ENCODE measurements around the gene GPR162. TPM values are rescaled to one million over a fixed set of nuclear protein-coding genes. Genes with fewer than 3 reads are reported as not detected.
A peak's percentile ranks its signal among the peaks of the same experiment; 100 is the strongest.

The GPR162 gene
- total and polyA plus RNA-seq, 3 experiments from 2014 or later = 0.11 TPM; not detected in 2

- H3K27me3 Mint-ChIP-seq = peaks cover 0 to 3% of the 10 kb centered on the region in 2 donors
- no peak overlapping the region for H3K4me3 ChIP-seq (ENCODE audit: low read length)
- peaks cover 69% of the 10 kb centered on the region for H3K4me1 ChIP-seq (ENCODE audit: insufficient read depth, low read length)
- H3K36me3 ChIP-seq (ENCODE audit: insufficient read depth, low read length) = no peaks in the 10 kb centered on the region
- H3K4me1 Mint-ChIP-seq = peaks cover 15 to 24% (median 23%) of the 10 kb centered on the region in 3 donors
- POLR2A ChIA-PET = no interaction called here
- H3K27me3 ChIP-seq (ENCODE audit: insufficient read depth, low read length, poor library complexity, severe bottlenecking) = no peaks in the 10 kb centered on the region
- H3K4me3 Mint-ChIP-seq = no peak overlapping the region
- peaks cover 0 to 8% (median 0%) of the 10 kb centered on the region in 3 donors for H3K36me3 Mint-ChIP-seq
- CTCF ChIA-PET = interaction anchor here (0.8 to 6.3 kb wide), 3 partner anchors 10 to 28 kb away, joined by 3 to 47 read pairs (median 4); partner anchors contain the start of gene MLF2
- H3K9me3 Mint-ChIP-seq = no peaks in the 10 kb centered on the region
- H3K27ac ChIP-seq (ENCODE audit: low read depth, low read length) = no peak overlapping the region
- H3K9me3 ChIP-seq (ENCODE audit: low read length) = no peaks in the 10 kb centered on the region
- H3K27ac Mint-ChIP-seq = no peak overlapping the region
- no peak for DNase-seq
Observed at GRCh38 chr12:6782119-6782518, 39.5 kb upstream of the GPR162 start.

GRCh38 chr12:6782850-6783566, 38.6 kb upstream of the GPR162 start:
- peaks cover 15 to 24% (median 21%) of the 10 kb centered on the region in 3 donors for H3K4me1 Mint-ChIP-seq
- Histone ChIP-seq H3K36me3 (ENCODE audit: insufficient read depth, low read length) (no peaks in the 10 kb centered on the region), H3K27ac (ENCODE audit: low read depth, low read length) (no peak overlapping the region), H3K27me3 (ENCODE audit: insufficient read depth, low read length, poor library complexity, severe bottlenecking) (no peaks in the 10 kb centered on the region), H3K9me3 (ENCODE audit: low read length) (no peaks in the 10 kb centered on the region), H3K4me3 (ENCODE audit: low read length) (no peak overlapping the region), H3K4me1 (ENCODE audit: insufficient read depth, low read length) (peaks cover 71% of the 10 kb centered on the region)
- DNase-seq = no peak
- H3K4me3 Mint-ChIP-seq = peak overlapping the region in 1 of 7 donors; percentile 82
- ChIA-PET POLR2A (no interaction called here), CTCF (interaction anchor here (0.7 to 6.3 kb wide), 3 partner anchors 16 to 55 kb away, joined by 3 to 47 read pairs (median 3); partner anchors contain the start of gene MLF2)
- peaks cover 0 to 3% of the 10 kb centered on the region in 2 donors for H3K27me3 Mint-ChIP-seq
- peak overlapping the region in 4 of 8 donors; percentile 7 to 50 (median 26) for H3K27ac Mint-ChIP-seq
- peaks cover 0 to 3% (median 0%) of the 10 kb centered on the region in 3 donors for H3K36me3 Mint-ChIP-seq
- no peaks in the 10 kb centered on the region for H3K9me3 Mint-ChIP-seq

DNA sequence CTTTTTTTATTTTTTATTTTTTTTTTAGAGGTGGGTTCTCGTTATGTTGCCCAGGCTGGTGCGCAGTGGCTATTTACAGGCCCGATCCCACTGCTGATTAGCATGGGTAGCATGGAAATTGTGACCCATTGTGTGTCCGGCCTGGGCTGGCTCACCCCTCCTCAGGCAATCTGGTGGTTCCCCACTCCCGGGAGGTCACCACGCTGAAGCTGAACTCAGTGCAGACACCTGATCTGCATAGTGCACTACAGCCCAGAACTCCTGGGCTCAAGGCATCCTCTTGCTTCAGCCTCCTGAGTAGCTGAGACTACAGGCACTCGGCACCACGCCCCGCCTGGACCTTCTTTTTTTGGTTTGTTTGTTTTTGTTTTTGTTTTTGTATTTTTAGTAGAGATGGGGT, 37.8 kb upstream of the GPR162 start:
- Mint-ChIP-seq H3K27ac (peak overlapping the region in 1 of 8 donors; percentile 33), H3K4me1 (peaks cover 10 to 16% (median 13%) of the 10 kb centered on the region in 3 donors), H3K27me3 (peaks cover 0 to 3% of the 10 kb centered on the region in 2 donors), H3K36me3 (peaks cover 0 to under 1% (median 0%) of the 10 kb centered on the region in 3 donors), H3K4me3 (no peak overlapping the region), H3K9me3 (no peaks in the 10 kb centered on the region)
- no peak overlapping the region for H3K27ac ChIP-seq (ENCODE audit: low read depth, low read length)
- H3K4me1 ChIP-seq (ENCODE audit: insufficient read depth, low read length) = peaks cover 69% of the 10 kb centered on the region
- H3K27me3 ChIP-seq (ENCODE audit: insufficient read depth, low read length, poor library complexity, severe bottlenecking) = no peaks in the 10 kb centered on the region
- no peaks in the 10 kb centered on the region for H3K36me3 ChIP-seq (ENCODE audit: insufficient read depth, low read length)
- DNase-seq = peak in 1 of 5 donors; percentile 3
- no peak overlapping the region for H3K4me3 ChIP-seq (ENCODE audit: low read length)
- H3K9me3 ChIP-seq (ENCODE audit: low read length) = no peaks in the 10 kb centered on the region
- ChIA-PET POLR2A (no interaction called here), CTCF (interaction anchor here (6.3 kb wide), 1 partner anchor 30 kb away, joined by 47 read pairs; the partner anchor contains the start of gene MLF2)

GRCh38 chr12:6784296-6784695, 37.3 kb upstream of the GPR162 start:
- Mint-ChIP-seq H3K36me3 (no peaks in the 10 kb centered on the region), H3K27me3 (peaks cover 0 to 3% of the 10 kb centered on the region in 2 donors), H3K4me1 (peaks cover 6 to 11% (median 10%) of the 10 kb centered on the region in 3 donors), H3K27ac (no peak overlapping the region), H3K4me3 (no peak overlapping the region), H3K9me3 (no peaks in the 10 kb centered on the region)
- Histone ChIP-seq H3K27ac (ENCODE audit: low read depth, low read length) (no peak overlapping the region), H3K4me1 (ENCODE audit: insufficient read depth, low read length) (peaks cover 68% of the 10 kb centered on the region), H3K9me3 (ENCODE audit: low read length) (no peaks in the 10 kb centered on the region), H3K27me3 (ENCODE audit: insufficient read depth, low read length, poor library complexity, severe bottlenecking) (no peaks in the 10 kb centered on the region), H3K4me3 (ENCODE audit: low read length) (no peak overlapping the region), H3K36me3 (ENCODE audit: insufficient read depth, low read length) (no peaks in the 10 kb centered on the region)
- ChIA-PET POLR2A (no interaction called here), CTCF (interaction anchor here (6.3 kb wide), 1 partner anchor 31 kb away, joined by 47 read pairs; the partner anchor contains the start of gene MLF2)
- peak in 1 of 5 donors; percentile 10 for DNase-seq

GRCh38 chr12:6784761-6785160, 36.9 kb upstream of the GPR162 start:
- Histone ChIP-seq H3K4me1 (ENCODE audit: insufficient read depth, low read length) (peaks cover 68% of the 10 kb centered on the region), H3K27ac (ENCODE audit: low read depth, low read length) (no peak overlapping the region), H3K9me3 (ENCODE audit: low read length) (no peaks in the 10 kb centered on the region), H3K4me3 (ENCODE audit: low read length) (no peak overlapping the region), H3K36me3 (ENCODE audit: insufficient read depth, low read length) (no peaks in the 10 kb centered on the region), H3K27me3 (ENCODE audit: insufficient read depth, low read length, poor library complexity, severe bottlenecking) (no peaks in the 10 kb centered on the region)
- H3K4me1 Mint-ChIP-seq = peaks cover 6 to 11% (median 10%) of the 10 kb centered on the region in 3 donors
- H3K4me3 Mint-ChIP-seq = no peak overlapping the region
- H3K36me3 Mint-ChIP-seq = no peaks in the 10 kb centered on the region
- no peaks in the 10 kb centered on the region for H3K9me3 Mint-ChIP-seq
- CTCF ChIA-PET = interaction anchor here (6.3 kb wide), 1 partner anchor 31 kb away, joined by 47 read pairs; the partner anchor contains the start of gene MLF2
- POLR2A ChIA-PET = no interaction called here
- peaks cover 0 to under 1% of the 10 kb centered on the region in 2 donors for H3K27me3 Mint-ChIP-seq
- no peak overlapping the region for H3K27ac Mint-ChIP-seq
- DNase-seq = peak in 1 of 5 donors; percentile 6

- peak overlapping the region in 6 of 8 donors; percentile 12 to 81 (median 42) for H3K27ac Mint-ChIP-seq
- POLR2A ChIA-PET = interaction anchor here (0.7 kb wide), 1 partner anchor 35 kb away, joined by 3 read pairs; no protein-coding TSS in a partner anchor
- Histone ChIP-seq H3K4me3 (ENCODE audit: low read length) (peak overlapping the region; percentile 12), H3K4me1 (ENCODE audit: insufficient read depth, low read length) (peaks cover 70% of the 10 kb centered on the region), H3K27ac (ENCODE audit: low read depth, low read length) (no peak overlapping the region), H3K9me3 (ENCODE audit: low read length) (no peaks in the 10 kb centered on the region), H3K36me3 (ENCODE audit: insufficient read depth, low read length) (no peaks in the 10 kb centered on the region), H3K27me3 (ENCODE audit: insufficient read depth, low read length, poor library complexity, severe bottlenecking) (no peaks in the 10 kb centered on the region)
- no peaks in the 10 kb centered on the region for H3K27me3 Mint-ChIP-seq
- H3K9me3 Mint-ChIP-seq = no peaks in the 10 kb centered on the region
- H3K4me1 Mint-ChIP-seq = peaks cover 6 to 11% (median 10%) of the 10 kb centered on the region in 3 donors
- no peaks in the 10 kb centered on the region for H3K36me3 Mint-ChIP-seq
- peak overlapping the region in 1 of 7 donors; percentile 2 for H3K4me3 Mint-ChIP-seq
- peak in 2 of 5 donors; percentile 8 to 51 for DNase-seq
- CTCF ChIA-PET = interaction anchor here (1.5 kb wide), 1 partner anchor 20 kb away, joined by 10 read pairs; the partner anchor contains the start of gene PTMS
Observed at GRCh38 chr12:6786416-6787094, 35.1 kb upstream of the GPR162 start.

GRCh38 chr12:6787309-6787708, 34.3 kb upstream of the GPR162 start:
- ChIA-PET POLR2A (no interaction called here), CTCF (interaction anchor here (1.5 kb wide), 1 partner anchor 21 kb away, joined by 10 read pairs; the partner anchor contains the start of gene PTMS)
- H3K4me3 ChIP-seq (ENCODE audit: low read length) = peak overlapping the region; percentile 12
- peaks cover 66% of the 10 kb centered on the region for H3K4me1 ChIP-seq (ENCODE audit: insufficient read depth, low read length)
- DNase-seq = no peak
- H3K36me3 ChIP-seq (ENCODE audit: insufficient read depth, low read length) = no peaks in the 10 kb centered on the region
- no peaks in the 10 kb centered on the region for H3K9me3 Mint-ChIP-seq
- H3K36me3 Mint-ChIP-seq = no peaks in the 10 kb centered on the region
- H3K27me3 ChIP-seq (ENCODE audit: insufficient read depth, low read length, poor library complexity, severe bottlenecking) = no peaks in the 10 kb centered on the region
- peaks cover 10 to 17% (median 14%) of the 10 kb centered on the region in 3 donors for H3K4me1 Mint-ChIP-seq
- peak overlapping the region in 1 of 8 donors; percentile 12 for H3K27ac Mint-ChIP-seq
- no peak overlapping the region for H3K4me3 Mint-ChIP-seq
- no peak overlapping the region for H3K27ac ChIP-seq (ENCODE audit: low read depth, low read length)
- H3K27me3 Mint-ChIP-seq = no peaks in the 10 kb centered on the region
- H3K9me3 ChIP-seq (ENCODE audit: low read length) = no peaks in the 10 kb centered on the region
